HG03139 (cell line): ENCODE results near the gene TMEM184B.

Experiments
- ATAC-seq: cut with Tn5 transposase; IDR thresholded peaks from one replicate; pipeline ENCODE4 v1.9.1; 2021; ENCODE audit not compliant: unreplicated experiment

TMEM184B gene

GRCh38 chr22:38228326-38228872 lies 44.4 kb downstream of the TMEM184B start:
- no peak for ATAC-seq

- ATAC-seq: no peak
Observed at GRCh38 chr22:38226853-38227649, 45.8 kb downstream of the TMEM184B start.

- ATAC-seq: no peak
Observed at GRCh38 chr22:38223289-38223960, 49.4 kb downstream of the TMEM184B start.

- ATAC-seq: no peak
Observed at GRCh38 chr22:38222797-38223119, 50.1 kb downstream of the TMEM184B start.

GRCh38 chr22:38221908-38222796 lies 50.7 kb downstream of the TMEM184B start:
- no peak for ATAC-seq

- no peak for ATAC-seq
Observed at GRCh38 chr22:38221407-38221806, 51.4 kb downstream of the TMEM184B start.

GRCh38 chr22:38220653-38221386 lies 52.0 kb downstream of the TMEM184B start:
- no peak for ATAC-seq

GRCh38 chr22:38220163-38220562 lies 52.6 kb downstream of the TMEM184B start:
- ATAC-seq: no peak

- ATAC-seq: no peak
Observed at GRCh38 chr22:38219632-38220031, 53.2 kb downstream of the TMEM184B start.

GRCh38 chr22:38218661-38219622 lies 53.9 kb downstream of the TMEM184B start:
- no peak for ATAC-seq

- ATAC-seq: no peak
Observed at GRCh38 chr22:38215156-38216038, 57.4 kb downstream of the TMEM184B start.

- ATAC-seq: no peak
Observed at GRCh38 chr22:38214302-38215056, 58.3 kb downstream of the TMEM184B start.

- ATAC-seq: no peak
Observed at GRCh38 chr22:38213990-38214301, 58.9 kb downstream of the TMEM184B start.

- no peak for ATAC-seq
Observed at GRCh38 chr22:38213319-38213989, 59.4 kb downstream of the TMEM184B start.

- no peak for ATAC-seq
Observed at GRCh38 chr22:38212442-38212841, 60.4 kb downstream of the TMEM184B start.

- no peak for ATAC-seq
Observed at GRCh38 chr22:38211556-38211955, 61.3 kb downstream of the TMEM184B start.

GRCh38 chr22:38208551-38208968 lies 64.2 kb downstream of the TMEM184B start:
- ATAC-seq: no peak
